Activated T-helper 9 cell treated with anti-CD3 and anti-CD28 coated beads, Interleukin-2, amount 50 U/mL, for 16 hours (primary cell): ENCODE measurements around the gene RPTOR.

Experiments
- DNase-seq: peaks from one replicate; pipeline ENCODE4 v3.0.0-alpha.2; 2020; ENCODE audit warnings: low read depth

RPTOR gene

DNA sequence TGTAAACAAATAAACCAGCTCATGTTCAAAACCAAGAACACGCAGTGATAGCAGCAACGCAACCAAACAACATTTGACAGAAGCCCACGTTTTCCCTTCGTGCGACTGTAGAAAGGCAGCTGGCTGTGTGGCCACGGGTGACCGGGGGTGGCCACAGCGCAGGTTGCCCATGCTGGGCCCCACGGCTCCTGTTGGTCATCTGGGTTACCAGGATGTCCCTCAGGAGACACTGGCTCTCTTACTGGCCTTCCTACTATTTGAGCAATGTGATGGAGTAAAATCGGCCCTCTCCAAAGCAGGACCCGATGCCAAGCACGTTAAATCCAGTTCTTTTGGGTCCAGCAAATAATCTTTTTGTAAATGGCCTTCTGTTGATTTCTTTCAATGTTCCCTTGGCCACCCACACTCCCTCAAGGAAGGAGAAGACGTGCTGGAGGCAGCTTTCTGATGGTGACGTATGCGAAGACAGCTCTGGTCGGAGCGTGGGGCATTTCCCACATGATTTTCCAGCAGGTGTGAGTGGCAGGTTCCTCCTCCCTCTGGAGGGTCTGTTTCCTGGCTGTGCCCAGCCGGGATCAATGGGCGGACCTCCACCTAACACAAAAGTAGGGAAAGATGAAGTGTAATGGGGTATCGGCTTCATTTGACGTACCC, 303.9 kb downstream of the RPTOR start:
- no peak for DNase-seq

DNA sequence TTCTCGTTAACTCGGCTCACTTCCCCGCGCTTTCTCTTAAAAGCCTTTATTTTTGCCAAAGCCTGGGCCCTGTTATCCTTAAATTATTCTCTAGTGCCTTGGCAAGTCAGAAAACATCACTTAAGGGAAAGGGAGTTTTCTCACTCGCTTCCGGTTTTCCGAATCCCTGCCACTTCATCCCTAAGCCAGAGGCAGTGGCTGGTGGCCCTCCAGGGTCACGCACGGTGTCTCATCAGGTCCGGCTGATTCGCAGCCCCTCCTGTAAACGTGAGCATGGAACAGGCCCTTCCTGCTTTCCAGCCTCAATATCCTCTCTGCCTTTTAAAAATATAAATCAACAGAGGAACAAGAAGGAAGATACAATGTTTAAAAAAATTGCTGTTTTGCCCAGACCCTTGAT, 304.5 kb downstream of the RPTOR start:
- DNase-seq = no peak

DNA sequence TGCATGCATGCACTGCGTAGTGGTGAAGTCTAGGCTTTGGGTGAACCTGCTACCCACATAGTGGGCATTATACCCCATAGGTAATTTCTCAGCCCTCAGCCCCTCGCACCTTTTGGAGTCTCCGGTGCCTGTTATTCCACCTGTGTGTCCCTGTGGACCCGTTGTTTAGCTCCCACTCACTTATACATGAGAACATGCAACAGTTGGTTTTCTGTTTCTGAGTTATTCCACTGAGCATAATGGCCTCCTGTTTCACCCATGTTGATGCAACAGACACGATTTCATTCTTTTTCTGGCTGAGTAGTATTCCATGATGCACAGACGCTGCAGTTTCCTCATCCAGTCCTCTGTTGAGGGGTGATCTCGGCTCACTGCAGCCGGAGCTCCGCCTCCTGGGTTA, 305.5 kb downstream of the RPTOR start:
- DNase-seq = no peak

DNA sequence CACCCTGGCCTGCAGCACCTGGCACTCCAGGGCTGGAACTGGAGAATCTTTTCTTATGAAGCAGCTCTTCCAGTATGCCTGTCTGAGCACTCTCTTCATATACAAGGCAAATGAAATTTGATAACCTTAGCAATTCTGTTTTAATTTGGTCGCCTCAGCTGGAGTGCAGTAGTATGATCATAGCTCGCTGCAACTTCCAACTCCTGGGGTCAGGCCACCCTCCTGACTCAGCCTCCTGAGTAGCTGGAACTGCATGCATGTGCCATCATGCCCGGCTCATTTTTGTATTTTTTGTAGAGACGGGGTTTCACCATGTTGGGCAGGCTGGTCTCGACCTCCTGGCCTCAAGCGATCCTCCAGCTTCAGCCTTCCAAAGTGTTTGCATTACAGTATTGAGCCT, 306.2 kb downstream of the RPTOR start:
- no peak for DNase-seq

DNA sequence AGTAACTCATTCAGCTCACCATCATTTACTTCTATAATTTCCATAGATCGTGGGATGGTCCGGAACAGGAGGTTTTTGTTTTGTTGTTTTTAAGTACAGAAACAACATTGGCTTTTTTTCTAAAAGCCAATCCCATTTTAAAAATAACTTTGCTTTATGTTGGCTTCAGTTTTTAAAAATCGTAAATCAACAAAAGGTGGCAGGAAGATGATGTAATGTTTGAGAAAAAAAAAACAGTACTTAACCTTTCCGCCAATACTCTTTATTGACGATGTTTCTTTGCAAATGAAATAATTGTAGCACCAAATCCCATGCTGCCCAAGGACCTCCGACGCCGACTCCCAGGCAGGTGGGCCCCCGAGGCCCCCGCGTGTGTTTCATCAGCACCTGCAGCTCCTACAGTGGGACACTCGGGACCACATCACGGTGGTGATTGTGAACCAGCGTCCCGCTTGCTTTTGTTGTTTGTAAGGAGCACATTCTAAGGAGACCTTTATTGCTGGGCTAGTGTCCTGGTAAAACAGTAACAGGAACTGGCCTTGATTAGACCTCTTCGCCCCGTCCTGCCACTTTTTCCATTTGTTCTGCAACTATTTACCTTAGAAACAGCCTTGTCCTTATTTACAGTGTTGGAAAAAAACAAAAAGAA, 306.8 kb downstream of the RPTOR start:
- DNase-seq = no peak

DNA sequence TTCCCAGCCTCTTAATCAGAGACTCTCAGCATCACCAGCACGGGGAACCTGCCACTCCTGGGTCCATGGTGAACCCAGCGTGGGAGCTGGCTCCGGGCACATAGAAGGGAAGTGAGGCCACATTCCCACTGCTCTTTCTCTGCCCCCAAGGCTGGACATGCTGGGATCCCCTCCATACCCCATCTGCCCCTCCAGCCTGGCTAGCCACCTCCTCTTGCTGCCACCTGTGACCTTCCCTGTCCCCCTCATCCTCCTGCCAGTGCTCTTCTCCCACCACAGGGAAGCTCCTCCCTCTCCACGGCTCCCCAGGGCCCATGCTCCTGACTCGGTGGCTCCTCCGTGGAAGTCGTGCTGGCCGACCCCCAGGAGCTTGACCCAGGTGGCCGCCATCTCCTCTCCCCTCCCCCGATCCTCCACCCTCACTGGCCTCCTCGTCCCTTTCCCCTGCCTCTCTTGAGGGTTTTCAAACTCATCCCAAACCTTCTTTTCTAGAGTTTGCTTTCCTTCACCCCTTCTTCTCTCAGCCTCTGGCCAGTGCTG, 307.9 kb downstream of the RPTOR start:
- no peak for DNase-seq

DNA sequence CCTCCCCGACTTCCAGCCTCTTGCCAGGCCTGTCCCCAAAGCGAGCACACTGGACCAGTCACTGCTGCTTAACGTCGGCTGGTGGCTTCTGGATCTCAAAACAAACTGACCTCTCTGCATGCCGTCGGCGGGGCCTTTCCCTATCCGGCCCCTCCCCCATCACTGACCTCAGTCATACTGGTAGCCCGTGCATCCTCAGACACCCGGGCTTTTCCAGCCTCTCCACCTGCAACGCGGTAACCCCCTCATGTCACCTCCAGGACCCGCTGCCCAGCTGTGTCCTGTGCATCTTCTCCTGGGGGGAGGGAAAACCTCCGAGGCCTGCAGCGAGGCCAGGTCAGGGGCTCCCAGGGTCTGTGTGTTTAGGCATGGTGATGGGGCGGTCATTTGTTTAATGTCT, 308.4 kb downstream of the RPTOR start:
- no peak for DNase-seq

DNA sequence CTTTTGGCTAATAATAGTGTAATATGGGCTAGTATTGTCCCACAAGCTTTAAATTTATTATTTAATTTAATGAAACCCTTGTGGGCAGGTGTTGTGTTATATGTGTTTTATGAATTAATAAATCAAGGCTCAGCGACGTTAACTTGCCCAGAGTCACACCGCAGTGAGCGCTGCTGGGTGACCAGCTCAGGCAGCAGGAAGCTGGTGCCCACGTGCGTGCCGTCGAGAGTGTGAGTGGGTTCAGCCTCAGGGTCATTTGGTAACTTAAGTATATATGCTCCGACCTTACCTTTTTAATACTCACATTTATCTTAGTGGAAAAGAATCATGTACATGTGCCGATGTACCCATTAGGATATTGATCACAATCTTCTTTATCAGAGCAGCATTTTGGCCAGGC, 309.6 kb downstream of the RPTOR start:
- DNase-seq = no peak

DNA sequence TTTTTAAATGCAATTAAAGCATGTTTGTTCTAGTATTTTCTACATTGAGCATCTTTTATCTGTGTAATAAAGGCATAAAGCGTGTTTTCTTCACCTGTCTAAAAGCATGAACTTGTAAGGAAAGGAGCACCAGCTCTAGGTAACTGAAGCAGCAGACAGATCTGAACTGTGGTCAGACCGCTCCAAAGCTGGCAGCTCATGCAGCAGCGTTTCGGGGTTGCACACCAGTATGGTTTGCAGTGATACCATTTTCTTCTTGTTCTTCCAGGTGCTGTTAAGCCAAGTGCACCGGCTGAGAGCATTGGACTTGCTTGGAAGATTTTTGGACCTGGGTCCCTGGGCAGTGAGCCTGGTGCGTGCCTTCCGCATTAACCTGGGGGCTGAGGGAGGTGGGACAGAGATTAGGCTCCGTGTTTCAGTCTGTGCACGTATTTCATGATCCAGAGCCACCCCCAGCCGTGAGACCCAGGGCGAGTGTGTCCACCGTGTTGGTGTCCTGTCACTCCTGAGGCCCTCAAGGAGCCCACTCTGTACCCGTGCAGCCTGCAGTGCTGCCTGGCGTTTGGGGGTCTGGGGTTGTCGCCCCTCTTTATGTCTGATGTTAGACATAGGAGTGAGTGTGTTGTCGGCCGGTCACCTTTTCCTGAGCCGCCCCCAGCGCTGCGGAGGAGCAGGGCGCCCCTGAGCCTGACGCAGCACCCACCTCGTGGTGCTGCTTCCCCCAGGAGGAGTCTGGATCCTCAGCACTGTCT, 310.7 kb downstream of the RPTOR start:
- no peak for DNase-seq

DNA sequence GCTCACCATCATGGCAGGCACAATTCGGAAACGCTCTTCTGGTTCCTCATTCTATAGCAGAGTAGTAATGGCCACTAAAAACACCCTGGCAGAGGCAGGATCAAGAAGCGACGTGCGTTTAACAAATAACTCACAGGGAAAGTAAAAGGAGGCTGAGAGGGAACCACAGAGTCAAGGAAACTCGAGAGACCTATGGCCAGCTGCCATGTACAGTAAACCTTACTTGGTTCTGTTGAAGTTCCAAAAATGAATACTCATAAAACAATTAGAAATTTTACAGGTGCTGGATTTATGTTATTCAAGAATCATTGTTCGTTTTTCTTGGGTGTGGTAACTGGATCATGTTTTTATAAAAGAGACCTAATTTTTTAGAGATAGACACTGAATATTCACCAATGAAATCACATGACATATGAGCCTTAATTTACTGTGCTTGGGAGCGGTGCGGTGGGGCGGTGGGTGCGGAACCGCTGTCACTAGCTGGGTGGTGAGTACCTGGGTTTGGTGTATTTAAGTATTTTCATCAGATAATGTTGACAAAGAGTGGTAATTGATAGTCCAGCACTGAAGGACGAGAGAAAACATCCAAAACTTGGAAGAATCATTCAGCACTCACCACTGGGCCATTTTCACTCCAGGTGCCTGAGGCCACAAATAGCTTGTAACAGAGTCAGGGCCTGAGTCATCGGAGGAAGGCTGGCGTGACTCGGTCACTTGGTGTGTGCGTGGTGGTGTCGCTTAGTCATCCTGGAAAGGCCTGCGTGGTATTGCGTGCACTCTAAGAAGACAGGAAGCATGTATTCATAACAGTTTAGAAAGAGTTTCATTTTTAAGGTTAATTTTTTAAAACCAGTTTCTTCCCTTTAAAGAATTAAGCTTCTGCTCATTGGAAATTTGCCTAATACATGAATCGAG, 311.6 kb downstream of the RPTOR start:
- DNase-seq = peak; percentile 82

DNA sequence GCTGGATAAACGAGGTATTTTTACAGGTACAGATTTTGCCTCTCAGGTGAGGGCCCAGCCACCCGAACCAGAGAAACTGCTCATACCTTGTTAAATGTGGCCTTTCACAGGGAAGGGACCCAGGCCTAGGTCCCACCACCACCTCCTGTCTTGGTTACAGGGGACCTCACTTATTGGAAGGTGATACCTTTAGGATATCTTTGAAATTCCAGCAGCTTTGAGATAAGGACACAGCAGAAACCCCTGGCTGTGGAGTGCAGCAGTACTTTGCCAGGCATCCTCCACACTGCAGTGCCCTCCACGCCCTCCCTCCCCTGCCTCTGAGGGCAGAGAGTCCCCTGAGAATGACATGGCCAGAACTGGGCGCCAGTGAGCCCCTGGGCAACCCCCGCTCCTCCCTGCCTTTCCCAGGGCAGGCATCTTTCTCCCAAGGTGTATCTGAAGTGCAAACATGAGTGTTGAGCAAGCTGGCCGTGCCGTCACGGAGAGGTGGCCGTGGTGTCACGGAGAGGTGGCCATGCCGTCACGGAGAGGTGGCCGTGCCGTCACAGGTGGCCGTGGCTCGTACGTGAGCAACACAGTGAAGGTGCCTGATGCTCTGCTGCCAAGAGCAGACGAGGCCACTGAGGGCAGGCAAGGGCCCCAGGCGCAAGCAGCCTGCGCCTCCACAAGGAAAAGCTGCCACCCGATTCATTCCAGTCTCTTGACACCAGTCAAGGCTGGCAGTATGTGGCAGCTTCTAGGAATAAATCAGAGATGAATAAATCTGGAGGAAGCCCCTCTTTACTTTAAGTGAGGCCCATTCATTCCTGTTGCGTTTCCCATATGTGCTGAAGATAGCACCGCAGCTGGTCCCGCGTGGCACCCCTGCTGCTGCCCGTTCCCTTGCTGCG, 312.5 kb downstream of the RPTOR start:
- DNase-seq = no peak

DNA sequence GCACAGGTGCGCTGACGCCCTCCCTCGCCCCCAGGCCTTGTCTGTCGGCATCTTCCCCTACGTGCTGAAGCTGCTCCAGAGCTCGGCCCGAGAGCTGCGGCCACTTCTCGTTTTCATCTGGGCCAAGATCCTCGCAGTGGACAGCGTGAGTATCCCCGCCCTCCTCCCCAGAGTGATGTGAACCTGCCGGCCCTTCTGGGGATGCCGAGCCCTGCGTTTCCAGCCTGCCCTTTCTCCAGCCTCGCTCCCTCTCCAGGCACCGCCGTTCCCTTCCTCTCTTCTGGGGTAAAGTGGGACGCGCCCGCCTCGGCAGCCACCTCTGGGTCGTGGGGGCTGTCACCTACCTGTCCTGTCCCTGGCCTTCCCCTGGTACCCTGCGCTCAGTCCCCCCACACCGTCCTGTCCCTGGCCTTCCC, 313.1 kb downstream of the RPTOR start:
- no peak for DNase-seq

DNA sequence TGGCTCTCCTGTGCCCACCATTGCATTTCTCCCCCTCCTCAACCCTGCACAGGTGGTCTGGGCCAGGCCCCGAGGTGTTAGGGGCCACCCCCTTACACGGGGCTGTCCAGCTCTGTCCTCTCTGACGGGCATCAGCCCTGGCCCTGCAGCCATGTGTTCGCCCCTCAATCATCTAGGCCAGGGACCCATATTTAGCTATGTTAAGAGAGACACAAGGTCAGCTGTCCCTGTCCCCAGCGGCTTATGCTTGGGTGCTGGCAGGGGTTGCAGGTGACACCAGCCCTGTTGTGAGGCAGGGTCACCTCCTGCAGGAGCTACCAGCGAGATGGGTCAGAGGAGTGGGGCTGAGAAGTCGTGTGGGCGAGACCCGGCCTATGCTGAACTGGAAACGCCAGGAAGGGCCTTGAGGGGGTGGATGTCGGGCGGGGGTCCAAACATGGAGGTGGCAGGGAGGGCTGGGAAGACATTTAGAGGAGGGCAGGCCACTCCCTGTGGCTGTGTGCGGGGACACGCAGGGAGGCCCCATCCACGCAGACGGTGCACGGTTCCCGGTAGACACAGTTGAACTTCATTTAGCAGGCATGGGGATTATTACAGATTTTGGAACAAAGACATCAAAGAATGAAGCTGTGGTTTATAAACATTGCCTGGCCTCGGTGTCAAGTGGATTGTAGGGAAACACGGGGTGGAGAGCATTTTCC, 313.8 kb downstream of the RPTOR start:
- no peak for DNase-seq

DNA sequence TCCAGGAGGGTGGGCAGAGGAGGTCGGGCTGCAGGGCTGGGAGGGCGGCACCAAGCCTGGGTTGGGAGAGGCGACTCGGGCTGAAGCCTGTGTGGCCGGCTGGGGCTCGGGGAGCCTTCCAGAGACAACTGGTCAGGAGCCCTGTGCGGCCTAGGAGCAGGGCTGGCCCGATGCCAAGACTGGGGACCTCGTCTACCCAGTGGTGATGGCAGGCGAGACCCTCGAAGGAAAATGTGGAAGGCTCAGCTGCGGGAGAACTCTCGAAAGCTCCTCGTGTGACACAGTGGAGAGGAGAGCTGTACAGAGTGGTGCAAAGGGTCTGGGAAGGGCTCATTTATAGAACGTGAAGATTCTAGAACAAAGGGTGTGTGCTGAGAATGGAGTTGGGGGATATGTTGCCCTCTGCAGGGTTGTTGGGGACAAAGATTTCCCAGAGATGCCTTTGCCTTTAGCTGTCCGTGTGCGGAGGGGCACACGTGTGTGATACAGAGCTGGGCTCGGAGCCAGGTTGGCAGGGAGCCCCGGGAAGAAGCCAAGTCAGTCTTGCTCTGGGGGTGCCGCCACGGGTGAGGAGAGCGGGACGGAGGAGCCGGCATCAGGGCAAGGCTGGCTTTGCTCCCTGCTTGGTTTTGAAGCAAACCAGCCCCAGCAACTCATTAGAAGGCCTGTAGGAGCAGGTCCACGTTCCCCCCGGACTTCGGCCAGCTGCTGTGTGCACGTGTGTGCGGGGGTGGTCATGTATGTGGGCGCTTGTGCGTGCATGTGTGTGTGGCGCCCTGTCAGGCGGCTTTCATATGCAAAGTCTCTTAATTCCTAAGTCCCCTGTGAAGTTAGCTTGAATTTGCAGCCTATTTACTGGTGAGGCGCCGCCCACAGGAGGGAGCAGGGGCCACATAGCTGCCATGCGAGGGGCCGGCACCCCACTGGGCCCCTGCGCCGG, 314.6 kb downstream of the RPTOR start:
- DNase-seq = no peak

DNA sequence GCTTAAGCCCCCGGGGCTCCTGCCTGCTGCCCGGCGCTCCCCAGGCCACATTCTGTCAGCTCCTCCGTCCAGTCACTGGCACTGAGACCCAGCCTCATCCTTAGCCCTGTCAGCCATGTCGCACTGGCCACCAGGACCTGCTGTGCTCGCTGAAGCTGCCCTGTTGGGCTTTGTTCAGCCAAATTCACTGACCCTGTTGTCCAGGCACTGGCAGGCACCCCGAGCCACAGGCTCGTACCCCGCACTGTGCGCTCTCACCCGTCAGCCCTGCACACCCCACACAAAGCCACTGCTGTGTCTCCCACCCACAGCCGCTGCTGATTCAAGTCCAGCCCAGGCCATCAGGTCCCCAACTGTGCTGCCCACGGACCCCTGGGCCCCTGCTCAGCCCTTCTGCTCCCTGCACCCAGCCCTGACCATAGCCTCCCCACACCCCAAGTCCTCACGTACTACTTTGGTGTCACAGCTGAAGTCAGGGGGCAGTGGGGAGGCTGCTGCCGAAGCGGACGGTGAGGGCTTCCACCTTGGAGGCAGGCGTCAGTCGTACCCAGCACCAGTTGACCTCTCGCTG, 315.5 kb downstream of the RPTOR start:
- no peak for DNase-seq

DNA sequence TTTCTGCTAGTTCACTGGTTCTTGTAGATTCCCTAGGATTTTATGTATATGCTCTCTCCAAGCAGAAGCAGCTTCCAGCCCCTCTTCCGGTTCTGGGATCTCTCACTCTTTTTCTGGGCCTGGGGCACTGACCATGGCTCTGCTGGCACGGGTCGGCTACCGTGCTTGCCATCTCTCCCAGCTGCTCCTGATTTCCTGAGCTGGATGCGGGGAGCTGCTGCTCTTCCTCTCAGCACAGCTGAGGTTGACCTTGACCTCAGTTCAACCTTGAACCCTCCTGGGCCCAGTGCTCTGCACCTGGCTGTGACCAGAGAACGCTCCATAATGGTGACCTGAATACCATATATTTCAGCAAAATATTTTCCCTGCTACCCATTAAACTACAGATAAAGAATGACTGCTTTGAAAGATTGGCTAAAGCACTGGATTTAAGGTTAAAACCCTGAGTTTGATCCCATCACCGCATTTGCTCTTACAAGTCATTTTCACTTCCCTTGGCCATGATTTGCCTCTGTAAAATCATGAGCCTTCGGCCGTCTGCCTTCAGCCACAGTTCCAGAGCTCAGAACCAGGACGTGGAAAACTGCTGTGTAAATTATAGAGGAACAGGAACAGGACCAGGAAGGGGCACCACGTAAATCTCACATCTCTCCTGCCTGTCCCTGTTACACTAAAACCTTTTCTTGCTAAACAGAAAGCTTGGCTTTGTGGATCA, 316.2 kb downstream of the RPTOR start:
- DNase-seq = no peak

DNA sequence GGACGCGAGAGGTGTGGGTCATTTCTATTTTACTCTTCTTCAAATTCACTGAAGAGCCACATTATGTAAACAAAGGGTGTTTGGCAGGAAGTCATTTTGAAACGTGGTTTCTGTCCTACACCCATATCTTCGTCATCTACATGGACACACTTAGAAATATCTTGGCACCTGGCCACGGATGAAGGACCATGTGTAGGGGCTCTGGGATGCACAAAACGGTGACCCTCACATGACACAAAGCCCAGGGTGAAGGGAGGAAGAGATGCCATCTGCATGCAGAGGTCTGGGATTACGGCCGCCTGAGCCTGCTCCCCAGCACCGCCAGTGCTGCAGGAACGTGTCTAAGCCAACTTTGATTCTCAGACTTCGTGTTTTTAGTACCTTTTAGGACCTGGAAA, 316.8 kb downstream of the RPTOR start:
- DNase-seq = no peak

DNA sequence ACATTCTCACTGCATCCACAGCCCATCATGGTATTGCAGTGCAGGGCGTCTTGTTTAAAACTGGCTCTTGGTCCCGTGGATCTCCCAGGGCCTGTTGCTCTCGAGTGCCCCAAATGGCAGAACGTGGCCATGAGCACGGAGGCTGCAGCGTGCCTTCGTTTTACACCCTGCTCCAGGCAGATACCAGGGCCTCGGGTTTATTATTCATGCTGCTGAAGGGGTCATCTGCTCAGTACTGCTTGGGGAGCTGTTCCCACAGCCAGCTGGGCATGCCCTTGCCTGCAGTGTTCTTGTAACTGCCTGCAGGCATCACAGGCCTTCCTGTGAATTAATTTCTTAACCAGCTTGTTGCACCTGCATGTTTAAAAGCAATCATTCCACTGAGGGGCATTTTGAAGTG, 317.3 kb downstream of the RPTOR start:
- peak; percentile 24 for DNase-seq
